CD1c-positive myeloid dendritic cell (primary cell): ENCODE data around the gene TSHZ2.

ENCODE experiments used
- DNase-seq: peaks from one replicate; pipeline ENCODE4 v3.0.0-alpha.2; 2016; ENCODE audit errors: extremely low spot score

TSHZ2 gene

DNA sequence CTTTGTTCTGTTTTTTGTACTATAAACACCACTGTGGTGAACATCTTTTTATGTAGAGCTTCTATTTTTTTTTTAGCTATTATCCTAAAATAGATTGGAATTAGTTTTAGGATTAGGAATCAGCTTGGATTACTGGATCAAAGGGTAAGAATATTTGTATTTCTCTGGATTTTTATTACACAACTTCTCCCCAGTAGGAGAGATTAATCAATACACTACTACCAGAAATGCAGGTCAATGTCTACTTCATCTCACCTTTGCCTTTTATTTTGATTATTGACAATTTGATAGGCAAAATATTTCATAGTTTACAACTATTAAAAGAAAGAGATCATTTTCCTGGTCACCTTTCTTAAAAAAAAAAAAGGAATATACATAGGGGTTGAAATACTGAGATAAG lies 191.9 kb downstream of the TSHZ2 start:
- DNase-seq: no peak

- DNase-seq: no peak
Observed at GRCh38 chr20:53165452-53165851, 193.3 kb downstream of the TSHZ2 start.

DNA sequence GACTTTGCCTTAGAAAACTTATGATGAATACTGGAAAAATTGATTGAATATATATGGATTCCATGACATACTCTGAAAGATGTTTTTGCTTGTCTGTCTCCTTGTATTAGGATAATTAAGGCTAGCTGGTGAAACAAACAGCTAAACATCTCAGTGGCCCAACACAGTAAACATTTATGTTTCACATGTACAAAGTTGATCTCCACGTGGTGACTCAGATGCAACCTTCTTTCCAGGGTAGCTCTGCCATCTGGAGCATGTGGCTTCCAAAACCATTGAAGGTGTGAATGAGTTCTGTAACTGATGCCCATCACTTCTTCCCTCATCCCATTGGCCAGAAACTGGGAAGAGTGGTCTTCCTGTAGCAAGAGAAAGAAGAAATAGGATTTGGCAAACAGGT lies 196.3 kb downstream of the TSHZ2 start:
- no peak for DNase-seq

DNA sequence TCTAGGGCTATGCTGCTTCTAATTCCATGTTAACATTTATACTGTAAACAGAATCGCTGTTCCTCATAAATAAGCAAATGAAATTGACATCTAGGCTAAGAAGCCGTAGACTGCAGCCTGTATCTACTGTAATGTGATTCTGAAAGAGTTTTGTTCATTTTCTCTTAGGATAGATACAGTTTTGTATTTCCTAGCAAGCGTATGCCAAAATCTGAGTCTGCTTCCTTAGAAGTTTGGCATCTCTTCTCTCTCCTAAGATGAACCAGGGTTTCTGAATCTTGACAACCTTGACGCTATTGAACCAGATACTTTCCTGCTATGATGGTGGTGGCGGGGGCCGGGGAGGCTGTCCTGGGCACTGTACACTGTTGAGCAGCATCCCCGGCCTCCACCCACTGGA lies 198.0 kb downstream of the TSHZ2 start:
- no peak for DNase-seq

DNA sequence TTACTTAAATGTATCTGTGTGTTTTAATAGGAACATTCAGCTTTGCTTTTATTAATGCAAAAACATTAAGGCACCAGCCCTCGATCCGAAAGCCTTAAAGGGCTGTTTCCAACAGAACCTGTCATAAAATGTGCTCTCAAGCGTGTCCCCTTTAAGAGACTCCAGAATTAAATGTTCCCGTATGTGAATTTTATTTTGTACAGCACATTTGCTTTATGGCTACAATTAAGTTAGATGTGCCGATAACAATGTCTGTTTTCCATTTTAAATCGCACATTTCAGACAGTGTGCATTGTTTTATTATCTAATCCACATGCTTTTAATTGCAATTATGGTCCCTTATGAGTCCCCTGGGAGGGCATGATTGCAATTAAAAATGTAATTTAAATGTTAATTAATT lies 198.9 kb downstream of the TSHZ2 start:
- DNase-seq: no peak

DNA sequence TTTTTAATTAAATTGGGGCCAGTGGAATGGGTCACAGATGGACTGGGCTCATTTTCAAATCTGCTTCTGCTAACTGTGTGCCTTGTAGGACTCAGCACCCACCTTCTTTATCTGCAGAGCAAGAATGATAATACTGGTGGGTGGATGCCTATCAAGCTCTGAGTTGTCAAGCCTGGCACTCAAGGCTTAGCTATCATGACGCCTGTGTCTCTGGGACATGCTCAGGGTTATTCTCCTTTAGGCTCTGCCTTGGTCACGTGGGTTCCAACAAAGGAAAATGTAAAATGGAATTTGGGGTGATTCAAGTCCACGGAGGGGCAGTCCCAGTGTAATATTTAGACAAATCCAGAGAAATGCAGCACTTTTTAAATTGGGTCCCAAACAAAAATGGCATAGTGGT lies 202.3 kb downstream of the TSHZ2 start:
- DNase-seq: no peak

GRCh38 chr20:53175135-53175780 lies 203.1 kb downstream of the TSHZ2 start:
- no peak for DNase-seq

DNA sequence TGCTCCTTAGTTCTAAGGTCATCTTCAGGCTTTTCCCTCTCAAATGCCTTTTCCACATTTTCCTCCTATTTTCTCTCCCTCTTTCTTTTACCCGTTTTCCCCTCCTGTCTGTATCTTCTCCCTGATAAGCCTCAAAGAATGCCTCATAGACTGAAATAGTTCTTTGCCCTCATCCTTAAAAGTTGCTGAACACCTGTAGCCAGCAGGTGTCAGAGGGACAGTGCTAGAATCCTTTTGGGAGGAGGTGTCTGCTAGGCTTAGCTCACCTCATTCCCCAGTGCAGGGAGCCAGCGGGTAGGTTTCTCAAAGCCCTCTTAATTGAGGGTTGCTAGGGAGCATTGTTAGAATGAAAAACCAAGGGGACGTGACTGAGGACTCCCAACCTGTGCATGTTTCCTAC lies 204.0 kb downstream of the TSHZ2 start:
- no peak for DNase-seq

DNA sequence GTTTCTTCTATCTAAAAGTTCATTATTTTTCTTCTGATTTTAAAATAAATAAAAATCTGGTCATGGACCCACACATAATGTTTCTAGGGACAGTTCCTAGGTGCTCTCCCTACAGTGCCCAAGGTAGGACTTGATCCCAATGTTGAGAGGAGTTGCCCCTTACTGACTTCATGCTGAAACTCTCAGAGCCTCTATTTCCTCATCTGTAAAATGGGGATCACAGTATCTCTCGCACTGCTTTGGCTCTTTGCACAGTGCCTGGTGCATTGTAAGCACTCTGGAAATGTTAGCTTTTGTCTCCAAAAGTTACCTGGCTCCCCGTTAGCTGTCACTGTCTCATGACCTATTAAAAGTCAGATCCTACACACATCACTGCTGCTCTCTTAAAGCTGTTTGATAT lies 205.5 kb downstream of the TSHZ2 start:
- DNase-seq: no peak

DNA sequence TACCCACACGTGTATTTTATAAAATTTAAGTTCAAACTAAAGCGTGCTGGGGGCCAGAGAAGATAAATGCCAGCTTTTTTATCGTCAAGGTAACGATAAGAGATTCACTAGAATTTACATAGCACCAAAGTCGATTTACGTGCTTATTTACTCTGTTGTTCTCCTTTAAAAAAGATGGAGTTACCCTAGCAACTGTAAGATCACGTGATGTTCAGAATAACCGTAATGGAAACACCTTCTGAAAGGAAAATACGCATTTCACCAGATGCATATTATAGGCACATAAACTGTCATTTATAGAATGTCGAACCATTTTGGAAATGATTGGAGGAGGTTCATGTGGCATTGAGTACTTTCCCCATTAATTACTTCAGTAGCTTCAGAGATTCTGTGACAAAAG lies 207.6 kb downstream of the TSHZ2 start:
- no peak for DNase-seq

DNA sequence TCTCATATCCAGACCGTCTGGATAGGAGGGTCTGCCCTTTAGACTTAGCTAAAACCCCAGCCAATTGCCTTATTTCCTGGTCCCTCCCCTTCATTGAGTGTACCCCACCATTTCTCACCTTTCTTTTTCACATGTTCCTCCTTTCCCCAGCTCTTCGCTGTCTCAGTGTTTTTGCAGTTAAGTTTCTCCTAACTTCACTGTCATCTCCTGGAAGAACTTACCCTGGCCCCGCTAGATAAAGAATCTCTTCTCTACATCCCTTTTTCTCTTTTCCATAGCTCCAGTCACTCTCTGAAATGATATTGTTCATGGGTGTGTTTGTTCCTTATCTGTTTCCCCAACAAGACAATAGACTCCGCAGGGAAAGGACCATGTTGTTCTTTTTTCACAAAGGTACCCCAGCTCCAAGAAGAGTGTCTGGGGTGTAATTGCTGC lies 208.8 kb downstream of the TSHZ2 start:
- DNase-seq: no peak

- DNase-seq: no peak
Observed at GRCh38 chr20:53181866-53182376, 209.8 kb downstream of the TSHZ2 start.

GRCh38 chr20:53183181-53183580 lies 211.0 kb downstream of the TSHZ2 start:
- DNase-seq: no peak

DNA sequence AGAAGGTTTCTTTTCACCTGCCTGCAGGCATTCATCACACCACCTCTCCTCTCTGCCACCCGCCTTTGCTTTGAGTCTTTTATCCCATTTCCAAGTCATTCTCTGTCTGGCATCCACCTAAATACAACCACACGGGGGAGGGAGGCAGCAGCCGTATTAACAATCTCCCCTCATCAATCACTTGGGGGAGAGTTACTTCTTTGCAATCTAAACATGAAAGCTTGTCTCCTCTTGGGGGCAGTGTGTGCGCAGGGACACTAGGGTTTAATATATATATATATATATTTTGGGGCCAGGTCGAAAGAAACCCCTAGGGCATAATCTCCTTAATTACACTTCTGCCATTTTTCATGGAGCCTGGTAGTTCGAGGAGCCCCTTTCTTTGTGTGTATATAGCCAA lies 214.5 kb downstream of the TSHZ2 start:
- no peak for DNase-seq

- DNase-seq: no peak
Observed at GRCh38 chr20:53187392-53188068, 215.4 kb downstream of the TSHZ2 start.

DNA sequence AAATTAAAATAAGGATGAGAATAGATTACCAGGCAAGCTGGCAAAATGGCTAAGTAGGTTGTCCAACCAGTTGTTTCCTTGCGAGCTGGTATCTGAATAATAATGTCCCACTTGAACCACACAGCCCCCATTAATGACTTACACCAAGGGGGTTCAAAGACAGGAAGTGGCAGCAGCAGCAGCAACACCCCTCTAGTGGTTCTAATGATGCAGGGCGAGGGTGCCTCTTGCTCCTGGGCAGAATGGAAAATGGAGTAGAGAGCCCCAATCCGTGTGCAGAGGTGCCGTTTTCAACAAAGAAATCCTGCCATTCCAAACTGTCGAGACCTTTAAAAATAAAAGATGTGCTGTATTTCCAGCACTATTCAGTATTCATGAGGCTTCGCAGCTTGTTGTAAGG lies 218.1 kb downstream of the TSHZ2 start:
- DNase-seq: no peak

DNA sequence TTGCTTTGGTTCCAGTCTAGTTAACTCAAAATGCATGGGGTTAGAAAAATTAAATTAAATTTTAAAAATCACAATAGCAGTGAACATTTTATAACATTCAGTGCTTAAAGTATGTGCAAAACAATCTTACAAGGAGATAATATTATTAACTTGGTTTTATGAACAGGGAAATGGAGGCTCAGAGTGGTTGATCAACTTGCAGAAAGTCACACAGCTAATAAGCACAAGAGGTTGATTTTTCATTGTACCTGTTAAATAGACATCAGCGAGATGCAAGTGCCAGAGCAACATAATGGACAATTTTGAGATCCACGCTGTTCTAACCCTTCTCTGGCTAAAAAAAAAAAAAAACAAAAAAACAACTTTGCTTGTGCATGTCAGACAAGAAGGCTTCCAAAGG lies 219.8 kb downstream of the TSHZ2 start:
- no peak for DNase-seq

DNA sequence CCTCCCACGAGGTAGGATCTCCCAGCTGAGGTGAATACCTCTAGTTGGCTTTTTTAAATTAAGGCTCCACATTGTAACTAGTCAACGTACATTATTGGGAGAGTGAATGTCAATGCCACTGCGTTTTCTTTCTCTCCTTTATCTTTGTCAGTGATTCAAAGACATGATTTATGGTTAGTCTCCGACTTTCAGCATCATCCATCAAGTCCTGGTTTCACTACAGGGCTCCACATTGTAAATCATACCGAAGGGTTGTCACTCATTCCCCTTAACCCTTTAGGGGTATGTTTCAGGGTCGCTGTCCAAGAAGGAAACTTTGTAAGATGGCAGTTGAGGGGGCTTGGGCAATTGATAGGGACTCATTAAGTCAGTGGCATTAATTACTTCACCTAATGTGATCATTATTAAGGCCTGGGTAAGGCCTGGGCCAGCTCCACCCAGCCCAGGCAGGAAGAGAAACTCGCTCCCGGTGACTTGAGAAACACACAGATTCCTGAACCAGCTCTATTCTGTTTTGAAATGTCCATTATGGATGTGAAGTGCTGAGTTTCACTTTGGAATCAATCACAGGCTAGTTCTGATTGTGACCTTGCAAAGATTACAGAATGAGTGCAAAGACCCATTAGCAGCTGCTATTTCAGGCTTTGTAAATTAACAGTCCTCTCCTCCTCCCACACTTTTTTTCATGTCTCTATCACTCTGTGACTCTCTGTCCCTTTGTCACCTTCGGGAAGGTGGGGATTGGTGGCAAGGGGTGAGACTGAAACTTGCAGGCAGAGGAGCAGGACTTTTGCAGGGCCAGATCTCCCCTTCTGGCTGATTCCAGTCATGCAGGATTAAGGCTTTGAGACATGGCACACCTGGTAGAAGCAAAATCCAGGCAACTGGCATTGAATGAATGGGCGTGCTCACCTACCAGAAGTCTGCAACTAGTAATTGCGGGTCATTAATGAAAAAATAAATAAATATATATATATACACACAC lies 222.4 kb downstream of the TSHZ2 start:
- DNase-seq: no peak

DNA sequence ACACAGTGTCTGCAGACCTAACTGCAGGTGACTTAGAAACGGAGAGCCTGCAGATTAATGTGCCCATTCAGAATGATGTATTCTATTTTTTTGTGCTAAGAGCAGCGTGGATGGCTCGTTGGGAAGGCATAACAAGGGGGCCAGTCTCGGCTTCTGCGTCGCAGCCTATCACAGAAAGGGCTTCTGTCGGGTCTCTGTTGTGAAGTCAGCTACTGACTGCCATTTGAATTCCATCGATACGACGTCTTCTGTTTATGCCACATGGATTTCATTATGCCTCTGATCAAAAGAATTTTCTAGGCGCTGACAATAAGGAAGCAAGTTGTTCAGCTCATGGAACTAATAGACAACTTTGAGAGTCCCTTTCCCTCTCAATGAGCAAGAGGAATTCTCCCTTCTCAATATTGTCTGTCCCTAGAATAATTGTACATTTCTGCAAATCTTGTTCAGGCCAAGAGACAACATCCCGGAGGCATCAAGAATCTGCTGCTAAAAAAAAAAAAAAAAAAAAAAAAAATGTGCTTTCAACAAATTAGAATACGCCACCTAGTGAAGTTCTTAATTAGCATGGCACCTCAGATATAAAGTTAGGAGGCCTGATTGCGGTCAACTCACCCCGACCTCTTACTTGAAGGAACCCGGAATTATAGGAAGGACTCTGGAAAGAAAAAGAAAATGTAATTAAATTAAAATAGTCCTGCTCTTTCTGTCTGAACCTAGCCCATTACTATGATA lies 223.9 kb downstream of the TSHZ2 start:
- no peak for DNase-seq

DNA sequence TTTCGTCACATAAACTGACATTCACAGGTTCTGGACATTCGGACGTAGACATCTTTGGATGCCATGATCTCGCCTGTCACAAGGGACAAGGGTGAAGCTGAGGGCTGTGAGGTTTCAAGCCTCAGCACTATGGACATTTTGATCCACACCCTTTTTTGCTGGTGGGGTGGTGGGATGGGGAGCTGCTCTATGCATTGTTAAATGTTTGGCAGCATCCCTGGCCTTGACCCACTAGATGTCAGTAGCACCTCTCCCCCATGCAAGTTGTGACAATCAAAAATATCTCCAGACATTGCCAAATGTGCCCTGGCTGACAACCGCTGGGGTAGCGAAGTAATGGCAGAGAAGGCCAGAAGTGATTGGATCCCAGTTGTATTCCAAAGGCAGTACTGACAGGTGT lies 229.4 kb downstream of the TSHZ2 start:
- DNase-seq: no peak

DNA sequence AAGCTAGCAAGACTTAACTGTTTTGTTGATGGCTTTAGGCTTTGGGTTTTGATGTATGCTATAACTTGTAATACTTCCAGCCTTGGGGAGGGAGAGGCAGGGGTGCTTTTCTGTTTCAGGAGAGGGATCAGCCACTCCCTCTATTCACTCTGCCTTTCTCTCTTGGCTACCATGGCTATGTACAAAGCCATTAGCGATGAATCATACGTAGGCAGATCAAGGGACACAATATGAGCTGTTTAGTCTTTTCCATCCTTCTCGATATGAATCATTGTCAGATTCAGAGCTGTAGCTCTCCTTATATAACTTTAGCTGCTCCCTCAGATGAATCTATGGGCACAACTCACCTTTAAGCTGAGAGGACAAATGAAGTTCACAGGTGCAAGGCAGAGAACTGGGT lies 230.6 kb downstream of the TSHZ2 start:
- no peak for DNase-seq

DNA sequence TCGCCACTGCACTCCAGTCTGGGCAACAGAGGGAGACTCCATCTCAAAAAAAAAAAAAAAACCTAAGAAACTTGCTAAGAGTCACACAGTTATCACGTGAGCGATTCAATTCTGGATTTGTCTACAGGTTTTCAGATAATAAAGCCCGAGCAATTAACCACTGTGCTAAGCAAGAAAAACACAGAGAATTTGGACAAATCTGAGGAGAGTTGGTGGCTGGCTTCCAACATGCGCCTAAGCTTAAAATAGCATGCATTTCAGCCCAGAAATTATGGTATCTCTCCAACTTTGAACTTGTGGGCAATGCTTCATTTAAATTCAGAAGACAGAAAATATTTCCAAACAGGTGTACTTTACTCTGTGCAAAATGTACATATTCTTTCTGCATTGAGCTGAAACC lies 232.9 kb downstream of the TSHZ2 start:
- DNase-seq: no peak
